PC-9 (cell line): ENCODE results near the gene PET100. TPM values are rescaled to one million over a fixed set of nuclear protein-coding genes. Genes with fewer than 3 reads are reported as not detected.

Experiments
- BruUV-seq: library from RNA; stranded (reverse); fragments of 400-500 nt; replicated peaks from 2 replicates; lab custom pipeline; 2021; lab: Mats Ljungman, UMichigan
- CTCF ChIA-PET: fragments of 300-600 bp; sonication (Branson Sonifier 250); formaldehyde crosslinking; loops from one replicate; lab custom pipeline; 2022; ENCODE audit warnings: antibody characterized with exemption; lab: Charles Lee
- POLR2A ChIA-PET: fragments of 300-600 bp; sonication (Branson Sonifier 250); formaldehyde crosslinking; loops from one replicate; lab custom pipeline; 2022; ENCODE audit warnings: antibody characterized with exemption; ENCODE audit not compliant: unreplicated experiment; lab: Charles Lee
- DNase-seq, 2 experiments: peaks; one replicate each; pipeline versions ENCODE4 v3.0.0 to v3.0.0-alpha.2; 2015 to 2022; ENCODE audit warnings: mixed read lengths in 1 of 2
- H2AFZ ChIP-seq: fragments of 200-600 bp; sonication (generic); 2 replicates; pipeline ENCODE4 v1.8.1; 2017; ENCODE audit warnings: antibody characterized with exemption
- H3F3A ChIP-seq: fragments of 200-600 bp; sonication (generic); 2 replicates; pipeline ENCODE4 v1.8.1; 2017; ENCODE audit warnings: antibody characterized with exemption, mild to moderate bottlenecking, low read depth; ENCODE audit not compliant: insufficient read depth
- H3K27ac ChIP-seq: fragments of 200-600 bp; sonication (generic); 2 replicates; pipeline ENCODE4 v1.6.1; 2016; ENCODE audit warnings: mixed run types
- H3K27me3 ChIP-seq: fragments of 200-600 bp; sonication (generic); 2 replicates; pipeline ENCODE4 v1.6.1; 2016; ENCODE audit warnings: low read depth, mixed run types; ENCODE audit not compliant: insufficient read depth
- H3K36me3 ChIP-seq: fragments of 200-600 bp; sonication (generic); 2 replicates; pipeline ENCODE4 v1.6.1; 2016; ENCODE audit warnings: low read depth, mixed run types
- H3K4me1 ChIP-seq: fragments of 200-600 bp; sonication (generic); replicated peaks from 2 replicates; pipeline ENCODE4 v1.6.1; 2016; ENCODE audit warnings: mixed run types; ENCODE audit not compliant: insufficient read depth
- H3K4me2 ChIP-seq: fragments of 200-600 bp; sonication (generic); 2 replicates; pipeline ENCODE4 v1.6.1; 2017; ENCODE audit warnings: mixed run types
- H3K4me3 ChIP-seq: fragments of 200-600 bp; sonication (generic); 2 replicates; pipeline ENCODE4 v1.6.1; 2016; ENCODE audit warnings: mixed run types
- H3K79me2 ChIP-seq: fragments of 200-600 bp; sonication (generic); 2 replicates; pipeline ENCODE4 v1.6.1; 2017; ENCODE audit warnings: low read depth, mixed run types
- H3K9me2 ChIP-seq: fragments of 200-600 bp; sonication (generic); 2 replicates; pipeline ENCODE4 v1.8.1; 2017; ENCODE audit warnings: mild to moderate bottlenecking; ENCODE audit not compliant: insufficient read depth
- H3K9me3 ChIP-seq: fragments of 200-600 bp; sonication (generic); 2 replicates; pipeline ENCODE4 v1.8.1; 2016; ENCODE audit warnings: low read depth; ENCODE audit not compliant: insufficient read depth
- H4K20me1 ChIP-seq: fragments of 200-600 bp; sonication (generic); 2 replicates; pipeline ENCODE4 v1.8.1; 2017; ENCODE audit not compliant: insufficient read depth
- CTCF ChIP-seq: fragments of 200-600 bp; sonication (generic); conservative IDR thresholded peaks from 2 replicates; pipeline ENCODE4 v1.6.1; 2017; ENCODE audit warnings: mixed run types, antibody characterized with exemption, mild to moderate bottlenecking, moderate library complexity
- EZH2 ChIP-seq: fragments of 200-600 bp; sonication (generic); IDR thresholded peaks from 2 replicates; pipeline ENCODE4 v1.8.0; 2017; ENCODE audit warnings: antibody characterized with exemption, low read depth
- intact Hi-C: fragments of 100-400 bp; cut with micrococcal nuclease; formaldehyde crosslinking; loops from one replicate; pipeline ENCODE4 v1.10.0; 2022; ENCODE audit not compliant: unreplicated experiment
- total RNA-seq: library from RNA; stranded (reverse); gene quantifications from 2 replicates; pipeline ENCODE4 v1.2.3, GENCODE V29; 2021

The PET100 gene
- total RNA-seq, 1 experiment from 2014 or later, result 149 TPM

GRCh38 chr19:7597689-7598088 lies 31.9 kb upstream of the PET100 start:
- Histone ChIP-seq H3K4me2 (peak overlapping the region; percentile 97; the same call in 1 of the 2 replicates), H3K27me3 (no peaks in the 10 kb centered on the region), H3K79me2 (peaks cover 35% of the 10 kb centered on the region), H3K27ac (no peak overlapping the region), H3K4me1 (peaks cover 6% of the 10 kb centered on the region; the same call in 1 of the 2 replicates), H3K36me3 (no peaks in the 10 kb centered on the region), H3F3A (peaks cover 25% of the 10 kb centered on the region), H4K20me1 (peaks cover 11% of the 10 kb centered on the region; the same call in 1 of the 2 replicates), H3K9me3 (no peaks in the 10 kb centered on the region), H3K9me2 (no peaks in the 10 kb centered on the region), H2AFZ (no peak overlapping the region), H3K4me3 (no peak overlapping the region)
- no peak for DNase-seq
- intact Hi-C loops, result no loop called here
- no TSS peak for BruUV-seq
- ChIA-PET POLR2A (no interaction called here), CTCF (no interaction called here)
- no peak for TF ChIP-seq EZH2
- no peak for TF ChIP-seq CTCF

- Histone ChIP-seq H3K79me2 (peaks cover 35% of the 10 kb centered on the region), H3K36me3 (no peaks in the 10 kb centered on the region), H3K9me2 (no peaks in the 10 kb centered on the region), H3K4me2 (no peak overlapping the region), H2AFZ (no peak overlapping the region), H3K27me3 (no peaks in the 10 kb centered on the region), H3K4me3 (no peak overlapping the region), H3K9me3 (no peaks in the 10 kb centered on the region), H3K27ac (no peak overlapping the region), H3F3A (peaks cover 28% of the 10 kb centered on the region), H4K20me1 (peaks cover 14% of the 10 kb centered on the region; the same call in 1 of the 2 replicates), H3K4me1 (peaks cover 6% of the 10 kb centered on the region; the same call in 1 of the 2 replicates)
- TF ChIP-seq EZH2, result no peak
- no peak for TF ChIP-seq CTCF
- DNase-seq, result no peak
- BruUV-seq, result no TSS peak
- CTCF ChIA-PET, result no interaction called here
- POLR2A ChIA-PET, result no interaction called here
- intact Hi-C loops, result no loop called here
Observed at GRCh38 chr19:7598180-7598579, 31.4 kb upstream of the PET100 start.

- Histone ChIP-seq H3K27me3 (no peaks in the 10 kb centered on the region), H3K27ac (no peak overlapping the region), H2AFZ (no peak overlapping the region), H4K20me1 (peaks cover 21% of the 10 kb centered on the region), H3F3A (peaks cover 27% of the 10 kb centered on the region; the same call in 1 of the 2 replicates), H3K4me3 (no peak overlapping the region), H3K4me1 (peaks cover 6% of the 10 kb centered on the region; the same call in 1 of the 2 replicates), H3K79me2 (peaks cover 35% of the 10 kb centered on the region), H3K9me3 (no peaks in the 10 kb centered on the region), H3K36me3 (no peaks in the 10 kb centered on the region), H3K4me2 (no peak overlapping the region), H3K9me2 (no peaks in the 10 kb centered on the region)
- no peak for TF ChIP-seq CTCF
- no peak for TF ChIP-seq EZH2
- intact Hi-C loops, result no loop called here
- no peak for DNase-seq
- ChIA-PET CTCF (no interaction called here), POLR2A (no interaction called here)
- BruUV-seq, result no TSS peak
Observed at GRCh38 chr19:7600721-7601120, 28.9 kb upstream of the PET100 start.
